ENCODE results near the gene SFPQ.

- no peak for TF ChIP-seq SUZ12 (IDR thresholded peaks at IDR 0.05; ENCODE audit: extremely low read depth, insufficient read depth, insufficient read length)
- no peak for TF ChIP-seq ZNF274 (IDR thresholded peaks at IDR 0.05; ENCODE audit: low read depth, low read length)
Measured at GRCh38 chr1:35188578-35189392, 4.2 kb downstream of the SFPQ start.

Measured in NT2/D1 (cell line).